Transverse colon (tissue), 3 donors: ENCODE results near the gene ARMC3.

Experiments used
- EP300 ChIP-seq: sonication (generic); formaldehyde crosslinking; IDR thresholded peaks from one replicate; pipeline ENCODE4 v1.6.1; 2017; ENCODE audit warnings: antibody characterized with exemption, low read depth
- POLR2AphosphoS5 ChIP-seq, 3 donors: sonication (generic); formaldehyde crosslinking; IDR thresholded peaks; one replicate each; pipeline ENCODE4 v1.6.1; 2016; ENCODE audit warnings: antibody characterized with exemption in 3 of 3

- TF ChIP-seq EP300 (no peak), POLR2AphosphoS5 (IDR thresholded peaks at IDR 0.05) (no peak)
These were observed 24.2 kb upstream of the ARMC3 start for GRCh38 chr10:22903694-22904093.
